Measurements from ENCODE around the gene ADGRB3. TPM values are rescaled to one million over a fixed set of nuclear protein-coding genes. Genes with fewer than 3 reads are reported as not detected.
"Not testable (repeated sequence)": the region's sequence is repeated elsewhere in the genome, so short reads cannot be mapped to it uniquely, and the experiment has no call there.

ADGRB3 gene
- total RNA-seq, 1 donor from 2014 or later, result 2.7 TPM

GRCh38 chr6:69102416-69102815, 467.3 kb downstream of the ADGRB3 start:
- no peaks in the 10 kb centered on the region for H3K4me1 ChIP-seq
- H3K4me3 ChIP-seq, result no peak overlapping the region
- DNase-seq (ENCODE audit: extremely low spot score in 2 of 2), result no peak
- H3K9me3 ChIP-seq, result no peaks in the 10 kb centered on the region
- no peak overlapping the region for H3K27ac ChIP-seq
- intact Hi-C loops (cut with DNase I), result no loop called here
- no peaks in the 10 kb centered on the region for H3K36me3 ChIP-seq
- no peaks in the 10 kb centered on the region for H3K27me3 ChIP-seq
- TF ChIP-seq POLR2A (IDR thresholded peaks at IDR 0.05) (no peak), POLR2AphosphoS5 (IDR thresholded peaks at IDR 0.05; ENCODE audit: insufficient read depth in 1 of 2, low read depth in 1 of 2) (no peak)
- TF ChIP-seq, protein P1, sequence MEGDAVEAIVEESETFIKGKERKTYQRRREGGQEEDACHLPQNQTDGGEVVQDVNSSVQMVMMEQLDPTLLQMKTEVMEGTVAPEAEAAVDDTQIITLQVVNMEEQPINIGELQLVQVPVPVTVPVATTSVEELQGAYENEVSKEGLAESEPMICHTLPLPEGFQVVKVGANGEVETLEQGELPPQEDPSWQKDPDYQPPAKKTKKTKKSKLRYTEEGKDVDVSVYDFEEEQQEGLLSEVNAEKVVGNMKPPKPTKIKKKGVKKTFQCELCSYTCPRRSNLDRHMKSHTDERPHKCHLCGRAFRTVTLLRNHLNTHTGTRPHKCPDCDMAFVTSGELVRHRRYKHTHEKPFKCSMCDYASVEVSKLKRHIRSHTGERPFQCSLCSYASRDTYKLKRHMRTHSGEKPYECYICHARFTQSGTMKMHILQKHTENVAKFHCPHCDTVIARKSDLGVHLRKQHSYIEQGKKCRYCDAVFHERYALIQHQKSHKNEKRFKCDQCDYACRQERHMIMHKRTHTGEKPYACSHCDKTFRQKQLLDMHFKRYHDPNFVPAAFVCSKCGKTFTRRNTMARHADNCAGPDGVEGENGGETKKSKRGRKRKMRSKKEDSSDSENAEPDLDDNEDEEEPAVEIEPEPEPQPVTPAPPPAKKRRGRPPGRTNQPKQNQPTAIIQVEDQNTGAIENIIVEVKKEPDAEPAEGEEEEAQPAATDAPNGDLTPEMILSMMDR (IDR thresholded peaks at IDR 0.05), result no peak

DNA sequence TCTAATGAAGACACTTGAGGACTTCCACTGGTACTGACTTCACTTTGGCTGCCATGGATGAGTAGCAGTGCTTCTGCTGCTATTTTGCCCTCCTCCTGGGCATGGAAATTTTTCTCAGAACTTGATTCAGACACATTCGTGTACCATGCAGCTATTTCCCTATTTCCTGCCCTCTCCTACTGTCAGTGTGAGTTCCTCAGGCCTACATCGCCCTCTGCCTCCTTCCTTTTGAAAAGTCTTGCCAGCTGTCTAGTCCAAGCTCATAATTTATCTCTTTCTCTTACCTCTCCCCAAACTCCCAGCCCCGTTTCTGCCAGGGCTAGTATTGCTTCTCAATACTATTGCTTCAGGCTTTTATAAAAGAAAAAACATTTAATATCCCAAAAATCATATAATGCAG, 470.2 kb downstream of the ADGRB3 start:
- TF ChIP-seq POLR2AphosphoS5 (IDR thresholded peaks at IDR 0.05; ENCODE audit: insufficient read depth in 1 of 2, low read depth in 1 of 2), result no peak
- TF ChIP-seq, protein P1 (IDR thresholded peaks at IDR 0.05), result no peak
- TF ChIP-seq POLR2A (IDR thresholded peaks at IDR 0.05), result no peak
- no peaks in the 10 kb centered on the region for H3K9me3 ChIP-seq
- intact Hi-C loops (cut with DNase I), result no loop called here
- no peaks in the 10 kb centered on the region for H3K27me3 ChIP-seq
- no peaks in the 10 kb centered on the region for H3K4me1 ChIP-seq
- no peak overlapping the region for H3K4me3 ChIP-seq
- no peaks in the 10 kb centered on the region for H3K36me3 ChIP-seq
- no peak overlapping the region for H3K27ac ChIP-seq
- DNase-seq (ENCODE audit: extremely low spot score in 2 of 2), result no peak

GRCh38 chr6:69106511-69106910, 471.4 kb downstream of the ADGRB3 start:
- no peak for DNase-seq (ENCODE audit: extremely low spot score in 2 of 2)
- H3K9me3 ChIP-seq, result no peaks in the 10 kb centered on the region
- intact Hi-C loops (cut with DNase I), result no loop called here
- H3K27ac ChIP-seq, result no peak overlapping the region
- TF ChIP-seq, protein P1 (IDR thresholded peaks at IDR 0.05), result no peak
- TF ChIP-seq POLR2A (IDR thresholded peaks at IDR 0.05), result no peak
- TF ChIP-seq POLR2AphosphoS5 (IDR thresholded peaks at IDR 0.05; ENCODE audit: insufficient read depth in 1 of 2, low read depth in 1 of 2), result no peak
- no peaks in the 10 kb centered on the region for H3K27me3 ChIP-seq
- no peaks in the 10 kb centered on the region for H3K4me1 ChIP-seq
- H3K4me3 ChIP-seq, result no peak overlapping the region
- H3K36me3 ChIP-seq, result no peaks in the 10 kb centered on the region

DNA sequence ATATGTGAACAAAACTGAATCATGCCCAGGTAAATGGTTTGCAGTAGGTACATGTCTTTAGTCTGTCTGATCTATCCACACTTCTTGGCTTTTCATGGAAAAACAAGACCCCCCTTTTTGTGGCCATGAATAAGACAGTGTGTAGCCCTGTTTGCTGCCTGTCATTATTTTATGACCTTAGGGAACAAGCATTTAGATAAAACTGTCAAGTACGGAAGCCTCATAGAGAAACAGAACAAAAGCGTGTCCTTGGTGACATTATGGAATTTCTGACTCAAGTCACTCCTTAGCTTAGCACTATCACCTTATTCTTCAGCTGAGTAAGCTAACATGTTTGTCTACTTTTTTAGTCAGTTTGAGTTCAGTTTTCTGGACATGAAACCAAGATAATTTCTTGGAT, 476.2 kb downstream of the ADGRB3 start:
- Histone ChIP-seq H3K9me3 (no peaks in the 10 kb centered on the region), H3K4me1 (no peaks in the 10 kb centered on the region), H3K4me3 (no peak overlapping the region), H3K27ac (no peak overlapping the region), H3K27me3 (no peaks in the 10 kb centered on the region), H3K36me3 (no peaks in the 10 kb centered on the region)
- no peak for TF ChIP-seq POLR2AphosphoS5 (IDR thresholded peaks at IDR 0.05; ENCODE audit: insufficient read depth in 1 of 2, low read depth in 1 of 2)
- TF ChIP-seq, protein P1 (IDR thresholded peaks at IDR 0.05), result no peak
- no peak for TF ChIP-seq POLR2A (IDR thresholded peaks at IDR 0.05)
- intact Hi-C loops (cut with DNase I), result no loop called here
- DNase-seq (ENCODE audit: extremely low spot score in 2 of 2), result no peak

DNA sequence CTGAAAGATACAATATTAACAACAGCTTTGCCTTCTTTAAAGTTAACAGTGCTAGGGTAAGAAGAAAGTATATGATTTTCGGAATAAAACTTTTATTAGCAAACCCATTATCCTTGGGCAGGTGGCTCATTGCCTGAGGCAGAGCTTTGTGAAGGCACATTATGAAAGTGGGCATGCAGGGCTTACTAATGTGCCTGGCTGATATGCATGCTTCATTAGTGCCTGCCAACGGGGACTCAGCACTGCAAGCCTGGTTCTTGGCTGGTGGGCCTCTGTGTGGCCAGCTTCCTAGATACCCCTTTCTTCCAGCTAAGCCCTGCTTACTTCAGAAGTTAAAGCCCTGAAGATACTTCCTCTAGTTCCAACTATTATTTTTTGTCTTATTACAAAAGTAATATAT, 481.6 kb downstream of the ADGRB3 start:
- H3K27me3 ChIP-seq, result no peaks in the 10 kb centered on the region
- intact Hi-C loops (cut with DNase I), result no loop called here
- no peak overlapping the region for H3K4me3 ChIP-seq
- no peak overlapping the region for H3K27ac ChIP-seq
- TF ChIP-seq, protein P1 (IDR thresholded peaks at IDR 0.05), result no peak
- no peak for TF ChIP-seq POLR2A (IDR thresholded peaks at IDR 0.05)
- no peak for TF ChIP-seq POLR2AphosphoS5 (IDR thresholded peaks at IDR 0.05; ENCODE audit: insufficient read depth in 1 of 2, low read depth in 1 of 2)
- no peak for DNase-seq (ENCODE audit: extremely low spot score in 2 of 2)
- no peaks in the 10 kb centered on the region for H3K4me1 ChIP-seq
- H3K36me3 ChIP-seq, result no peaks in the 10 kb centered on the region
- no peaks in the 10 kb centered on the region for H3K9me3 ChIP-seq

DNA sequence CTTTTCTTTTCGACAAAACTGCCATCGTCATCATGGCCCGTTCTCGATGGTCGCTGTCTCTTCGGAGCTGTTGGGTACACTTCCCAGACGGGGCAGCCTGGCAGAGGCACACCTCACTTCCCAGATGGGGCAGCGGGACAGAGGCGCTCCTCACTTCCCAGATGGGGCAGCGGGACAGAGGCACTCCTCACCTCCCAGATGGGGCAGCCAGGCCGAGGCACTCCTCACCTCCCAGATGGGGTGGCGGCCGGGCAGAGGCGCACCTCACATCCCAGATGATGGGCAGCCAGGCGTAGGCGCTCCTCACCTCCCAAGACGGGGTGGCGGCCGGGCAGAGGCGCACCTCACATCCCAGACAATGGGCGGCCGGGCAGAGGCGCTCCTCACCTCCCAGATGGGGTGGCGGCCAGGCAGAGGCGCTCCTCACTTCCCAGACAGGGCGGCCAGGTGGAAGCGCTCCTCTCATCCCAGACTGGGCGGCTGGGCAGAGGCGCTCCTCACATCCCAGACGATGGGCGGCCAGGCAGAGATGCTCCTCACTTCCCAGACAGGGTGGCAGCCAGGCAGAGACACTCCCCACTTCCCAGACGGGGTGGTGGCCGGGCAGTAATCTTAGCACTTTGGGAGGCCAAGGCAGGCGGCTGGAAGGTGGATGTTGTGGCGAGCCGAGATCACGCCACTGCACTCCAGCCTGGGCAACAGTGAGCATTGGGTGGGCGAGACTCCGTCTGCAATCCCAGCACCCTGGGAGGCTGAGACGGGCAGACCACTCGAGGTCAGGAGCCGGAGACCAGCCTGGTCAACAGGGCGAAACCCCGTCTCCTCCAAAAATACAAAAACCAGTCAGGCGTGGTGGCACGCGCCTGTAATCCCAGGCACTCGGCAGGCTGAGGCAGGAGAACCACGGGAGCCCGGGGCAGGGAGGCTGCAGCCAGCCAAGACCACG, 486.7 kb downstream of the ADGRB3 start:
- H3K27ac ChIP-seq; intact Hi-C loops (cut with DNase I); H3K27me3 ChIP-seq: not testable (repeated sequence)

More for the DNA sequence above, 486.7 kb downstream of the ADGRB3 start:
- not testable (repeated sequence) for DNase-seq (ENCODE audit: extremely low spot score in 2 of 2); H3K4me1 ChIP-seq; H3K9me3 ChIP-seq; H3K4me3 ChIP-seq; H3K36me3 ChIP-seq
